HG03457 (cell line): ENCODE results near the gene SOX15.
"Not testable (repeated sequence)": the region's sequence is repeated elsewhere in the genome, so short reads cannot be mapped to it uniquely, and the experiment has no call there.

Experiments
- ATAC-seq: cut with Tn5 transposase; IDR thresholded peaks from one replicate; pipeline ENCODE4 v1.9.1; 2021; ENCODE audit warnings: moderate number of reproducible peaks; ENCODE audit not compliant: unreplicated experiment

Gene SOX15

GRCh38 chr17:7611635-7612293 is 21.9 kb upstream of the SOX15 start:
- ATAC-seq = no peak

DNA sequence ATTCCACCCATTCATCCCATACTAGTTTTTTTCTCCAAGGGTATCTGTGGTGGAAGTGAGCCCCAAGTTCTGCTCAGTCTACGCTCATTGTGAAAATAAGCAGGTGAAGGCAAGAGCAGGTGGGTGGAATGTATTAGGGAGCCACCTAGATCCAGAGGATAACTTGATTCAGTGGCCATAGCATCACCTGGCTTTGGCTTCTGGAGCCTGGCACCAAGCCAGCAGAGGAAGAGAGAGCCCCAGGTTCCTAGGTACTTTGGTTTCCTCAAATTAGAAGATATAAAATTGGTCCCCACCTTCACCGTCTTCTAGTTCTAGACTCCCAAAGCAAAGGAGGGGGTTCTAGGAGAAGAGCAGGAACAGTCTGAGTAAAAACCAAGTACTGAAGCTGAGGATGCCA is 20.7 kb upstream of the SOX15 start:
- no peak for ATAC-seq

- no peak for ATAC-seq
Measured at GRCh38 chr17:7606280-7606679, 16.4 kb upstream of the SOX15 start.

GRCh38 chr17:7597561-7597960 is 7.7 kb upstream of the SOX15 start:
- not testable (repeated sequence) for ATAC-seq

DNA sequence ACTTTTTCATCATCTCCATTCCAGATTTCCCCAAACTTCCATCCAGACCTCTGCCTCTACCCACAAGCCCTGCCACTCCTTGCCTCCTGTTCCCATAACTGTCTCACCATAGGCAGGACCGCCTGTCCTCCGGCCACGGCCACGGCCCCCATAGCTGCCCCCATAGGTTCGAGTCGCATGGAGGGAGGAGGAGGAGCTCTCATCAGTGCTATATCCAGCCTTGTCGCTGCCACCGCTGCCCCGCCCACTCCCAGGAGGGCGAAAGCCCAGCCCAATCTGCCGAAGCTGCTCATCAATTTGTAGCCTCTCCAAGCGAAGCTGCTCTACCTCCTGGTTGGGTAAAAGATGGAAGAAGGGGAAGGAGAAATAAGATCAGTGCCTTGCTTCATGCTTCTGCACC is 3.4 kb upstream of the SOX15 start:
- no peak for ATAC-seq

DNA sequence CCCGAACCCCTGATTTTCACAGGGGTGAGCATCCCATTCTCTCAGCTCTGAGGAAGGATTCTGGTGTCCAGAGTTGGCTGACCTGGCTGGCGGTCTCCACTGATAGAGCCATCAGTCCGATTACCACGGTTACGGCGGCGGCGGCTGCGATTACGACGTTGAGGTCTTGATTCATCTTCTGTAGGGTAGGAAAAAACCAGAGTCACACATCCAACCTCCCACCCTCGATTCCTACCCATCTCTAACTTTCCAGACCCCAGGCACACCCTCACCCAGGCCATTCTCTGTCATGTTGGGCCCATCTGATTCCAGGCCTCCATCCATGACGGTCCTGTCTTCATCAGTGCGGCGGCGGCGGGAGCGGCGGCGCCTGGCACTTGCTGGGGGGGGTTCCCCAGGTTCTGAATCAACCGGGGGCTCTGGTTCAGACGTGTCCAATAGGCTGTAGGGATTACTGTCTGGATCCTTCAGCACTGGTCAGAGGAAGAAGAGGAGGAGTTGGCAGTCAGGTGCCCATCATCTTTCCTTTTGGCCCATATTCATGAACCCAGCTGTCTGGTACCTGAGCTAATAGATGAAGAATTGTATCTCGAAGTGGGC is 2.6 kb upstream of the SOX15 start:
- ATAC-seq = no peak

GRCh38 chr17:7591596-7591995 is 1.7 kb upstream of the SOX15 start:
- ATAC-seq = no peak

GRCh38 chr17:7590743-7591142 is 849 bp upstream of the SOX15 start:
- no peak for ATAC-seq

DNA sequence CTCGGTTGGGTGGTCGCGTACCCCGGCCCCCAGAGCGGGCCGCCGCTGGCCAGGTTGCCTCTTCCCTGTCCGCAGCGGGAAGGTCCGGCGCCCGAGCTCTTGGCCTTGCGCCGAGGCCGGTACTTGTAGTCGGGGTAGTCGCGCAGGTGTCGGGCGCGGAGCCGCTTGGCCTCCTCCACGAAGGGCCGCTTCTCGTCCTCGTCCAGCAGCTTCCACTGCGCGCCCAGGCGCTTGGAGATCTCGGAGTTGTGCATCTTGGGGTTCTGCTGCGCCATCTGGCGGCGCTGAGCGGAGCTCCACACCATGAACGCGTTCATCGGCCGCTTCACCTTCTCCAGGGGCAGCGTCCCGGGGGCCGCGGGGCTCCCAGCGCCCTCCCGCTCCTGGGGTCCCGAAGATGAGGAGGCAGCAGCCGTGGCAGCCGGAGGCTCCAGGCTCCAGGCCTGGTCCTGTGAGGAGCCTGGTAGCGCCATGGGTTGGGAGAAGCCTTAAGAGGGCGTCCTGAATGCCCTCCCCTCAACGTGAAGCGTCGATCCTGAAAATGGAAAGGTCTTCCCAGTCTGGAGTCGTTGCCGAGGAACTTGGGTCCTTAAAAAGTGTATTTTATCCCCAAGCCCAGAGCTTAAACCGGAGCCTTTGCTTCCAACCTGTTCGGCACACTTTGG is 558 bp downstream of the SOX15 start:
- no peak for ATAC-seq

- ATAC-seq = no peak
Measured at GRCh38 chr17:7588553-7589203, 1.2 kb downstream of the SOX15 start.

DNA sequence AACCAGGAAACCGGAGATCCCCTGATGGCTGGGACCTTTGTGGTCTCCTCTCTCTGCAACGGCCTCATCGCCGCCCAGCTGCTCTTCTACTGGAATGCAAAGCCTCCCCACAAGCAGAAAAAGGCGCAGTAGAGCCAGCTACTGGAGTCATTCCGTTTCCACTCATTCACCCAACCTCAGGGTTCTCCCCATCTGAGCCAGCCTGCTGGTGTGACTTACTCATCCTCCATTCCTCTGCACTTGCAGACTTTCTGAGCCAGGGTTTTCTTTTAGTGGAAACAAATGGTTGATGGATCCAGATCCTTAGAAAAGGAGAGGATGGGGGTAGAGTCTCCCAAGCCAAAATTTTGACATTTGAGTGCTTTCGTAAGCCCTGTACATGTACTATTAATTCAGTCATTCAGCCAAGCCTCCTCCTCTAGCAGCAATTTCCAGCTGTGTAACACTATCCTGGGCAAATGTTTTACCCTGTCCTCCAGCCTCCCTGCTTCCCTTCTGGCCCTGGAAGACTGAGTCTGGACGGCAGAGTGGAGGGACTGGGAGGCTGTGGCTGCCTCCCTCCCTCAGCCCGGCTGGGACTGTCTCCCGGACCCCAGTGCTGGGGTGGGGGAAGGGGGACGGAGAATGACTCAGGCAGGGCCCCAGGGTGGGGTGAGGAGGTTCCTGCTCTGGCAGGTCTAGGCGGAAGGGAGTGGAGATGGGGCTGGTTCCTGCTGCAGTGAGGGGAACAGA is 2.3 kb downstream of the SOX15 start:
- ATAC-seq = no peak

GRCh38 chr17:7586673-7587419 is 3.0 kb downstream of the SOX15 start:
- ATAC-seq = no peak

DNA sequence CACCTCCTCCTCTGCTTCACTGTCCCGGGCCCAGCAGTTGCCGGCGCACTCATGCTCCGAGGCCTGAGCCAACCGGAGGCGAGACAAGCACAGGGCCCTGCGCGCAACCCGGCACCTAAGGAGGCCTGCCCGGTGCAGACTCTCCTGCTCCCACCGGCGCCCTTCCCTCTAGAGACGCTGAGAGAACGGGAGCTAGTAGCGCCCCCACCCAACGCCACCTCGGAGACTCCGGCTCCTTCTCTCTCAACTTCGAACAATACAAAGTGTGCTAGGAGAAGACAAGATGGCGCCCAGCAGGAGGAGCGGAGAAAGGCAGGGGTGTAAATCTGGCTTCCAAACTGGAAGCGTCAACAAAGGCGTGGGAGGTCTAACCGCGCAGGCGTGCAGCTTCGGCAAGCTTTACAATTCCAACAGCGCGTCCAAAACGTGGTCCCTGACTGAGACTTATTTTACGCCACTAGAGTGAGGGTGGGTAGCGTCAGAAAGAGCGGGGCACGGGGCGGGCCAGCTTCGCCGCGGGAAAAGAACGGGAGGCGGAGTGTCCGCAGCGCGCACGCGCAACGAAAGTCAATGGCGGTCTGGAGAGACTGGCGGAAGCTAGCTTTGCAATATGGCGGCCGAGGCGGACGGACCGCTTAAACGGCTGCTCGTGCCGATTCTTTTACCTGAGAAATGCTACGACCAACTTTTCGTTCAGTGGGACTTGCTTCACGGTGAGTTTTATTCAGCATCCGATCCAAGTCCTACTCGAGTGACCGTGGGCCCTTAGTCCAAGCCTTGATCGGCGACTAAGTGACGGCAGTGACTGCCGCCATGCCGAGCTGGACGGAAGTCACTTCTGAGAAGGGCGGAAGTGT is 6.4 kb downstream of the SOX15 start, which contains the start of gene MPDU1:
MPDU1 (plus strand) TSS at position 600 of the 857 bp plus-strand sequence; CDS start at position 611, 11 bp downstream.
- ATAC-seq = peak; percentile 46

DNA sequence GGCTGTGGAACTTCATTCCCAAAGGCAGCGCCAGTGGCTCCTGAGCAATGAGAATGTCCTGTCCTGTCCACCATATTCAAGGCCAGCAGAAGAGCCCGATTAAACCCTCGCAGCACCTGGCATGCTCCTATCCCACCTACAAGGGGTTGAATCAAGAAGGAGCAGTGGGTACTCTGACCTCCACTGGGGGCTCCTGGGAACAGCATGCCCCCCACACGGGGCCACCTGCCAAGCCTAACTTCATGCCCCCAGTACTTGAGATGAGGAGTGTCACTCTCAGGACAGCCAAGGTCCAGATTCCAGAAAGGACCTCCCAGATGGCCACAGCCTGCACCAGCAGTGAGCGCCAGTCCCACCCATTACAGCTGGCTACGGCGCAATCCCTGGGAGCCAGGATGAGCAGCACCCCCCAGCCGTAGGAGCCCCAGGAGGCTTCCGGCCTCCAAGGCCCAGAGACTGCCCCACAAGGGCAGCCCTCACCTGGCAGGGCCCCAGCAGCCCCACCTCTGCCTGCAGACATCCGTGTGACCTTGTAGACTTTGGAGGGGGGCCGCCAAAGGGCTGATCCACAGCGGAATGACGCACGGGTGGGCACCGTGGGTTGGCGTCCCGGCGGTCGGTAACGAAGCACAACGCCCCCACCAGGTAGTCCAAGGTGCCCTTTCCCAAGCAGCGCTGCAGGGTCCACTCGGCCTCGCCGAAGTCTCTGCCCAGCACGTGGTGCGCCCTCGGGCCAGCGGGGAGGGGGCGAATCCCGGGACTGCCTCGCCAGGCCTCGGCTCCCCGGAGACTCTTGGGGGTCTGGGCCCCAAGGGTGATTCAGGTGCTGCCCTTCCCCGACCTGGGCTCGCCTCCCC is 7.3 kb downstream of the SOX15 start:
- no peak for ATAC-seq

GRCh38 chr17:7580604-7581575 is 9.0 kb downstream of the SOX15 start:
- no peak for ATAC-seq

DNA sequence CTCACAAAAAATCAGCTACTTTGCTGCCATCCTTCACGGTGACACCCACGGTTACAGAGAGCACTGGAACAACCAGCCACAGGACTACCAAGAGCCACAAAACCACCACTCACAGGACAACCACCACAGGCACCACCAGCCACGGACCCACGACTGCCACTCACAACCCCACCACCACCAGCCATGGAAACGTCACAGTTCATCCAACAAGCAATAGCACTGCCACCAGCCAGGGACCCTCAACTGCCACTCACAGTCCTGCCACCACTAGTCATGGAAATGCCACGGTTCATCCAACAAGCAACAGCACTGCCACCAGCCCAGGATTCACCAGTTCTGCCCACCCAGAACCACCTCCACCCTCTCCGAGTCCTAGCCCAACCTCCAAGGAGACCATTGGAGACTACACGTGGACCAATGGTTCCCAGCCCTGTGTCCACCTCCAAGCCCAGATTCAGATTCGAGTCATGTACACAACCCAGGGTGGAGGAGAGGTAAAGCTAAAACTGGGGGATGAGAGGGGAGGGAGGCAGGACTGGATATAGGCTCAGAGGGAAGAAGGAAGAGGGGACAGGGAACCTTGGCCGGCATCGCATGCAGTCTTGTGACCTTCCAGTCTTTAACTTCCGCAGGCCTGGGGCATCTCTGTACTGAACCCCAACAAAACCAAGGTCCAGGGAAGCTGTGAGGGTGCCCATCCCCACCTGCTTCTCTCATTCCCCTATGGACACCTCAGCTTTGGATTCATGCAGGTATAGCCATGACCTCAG is 9.9 kb downstream of the SOX15 start:
- ATAC-seq = no peak
